Measurements from ENCODE around the gene NOX3.

Gene NOX3

GRCh38 chr6:155351273-155352129 lies 104.1 kb downstream of the NOX3 start:
- no peaks in the 10 kb centered on the region for H3K27me3 ChIP-seq (ENCODE audit: control insufficient read depth, insufficient read depth, low read length)
- no peak overlapping the region for H3K4me3 ChIP-seq (ENCODE audit: low read length)
- H3K36me3 ChIP-seq (ENCODE audit: control insufficient read depth, low read depth, low read length): no peaks in the 10 kb centered on the region

DNA sequence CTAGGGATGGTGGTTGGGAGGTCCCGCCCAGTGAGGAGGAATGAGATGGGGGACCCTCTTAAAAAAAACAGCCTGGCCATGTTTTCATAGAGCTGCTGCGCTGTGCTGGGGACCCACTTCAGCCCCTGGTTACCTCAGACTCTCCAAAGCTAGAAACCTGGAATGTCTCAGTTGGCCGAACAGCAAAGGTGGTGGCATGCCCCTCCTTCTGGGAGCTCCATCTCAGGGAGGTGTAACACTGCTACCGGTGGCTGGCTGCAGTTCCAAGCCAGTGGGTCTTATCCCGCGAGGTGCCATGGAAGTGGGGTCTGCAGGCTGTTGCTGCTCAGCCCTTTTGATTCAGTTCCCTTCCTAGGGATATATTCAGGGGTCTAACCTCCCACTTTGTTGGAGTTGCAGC lies 105.7 kb downstream of the NOX3 start:
- Histone ChIP-seq H3K27ac (ENCODE audit: low read length) (no peak overlapping the region), H3K36me3 (ENCODE audit: control insufficient read depth, low read depth, low read length) (no peaks in the 10 kb centered on the region), H3K4me3 (ENCODE audit: low read length) (no peak overlapping the region), H3K27me3 (ENCODE audit: control insufficient read depth, insufficient read depth, low read length) (no peaks in the 10 kb centered on the region), H3K4me1 (ENCODE audit: control insufficient read depth, low read depth, low read length) (no peaks in the 10 kb centered on the region), H3K9ac (ENCODE audit: low read length) (no peak overlapping the region), H3K9me3 (ENCODE audit: control insufficient read depth, low read depth, low read length) (peaks cover 5% of the 10 kb centered on the region)

More at GRCh38 chr6:155351273-155352129, 104.1 kb downstream of the NOX3 start:
- Histone ChIP-seq H3K27ac (ENCODE audit: low read length) (no peak overlapping the region), H3K9ac (ENCODE audit: low read length) (no peak overlapping the region), H3K4me1 (ENCODE audit: control insufficient read depth, low read depth, low read length) (no peaks in the 10 kb centered on the region), H3K9me3 (ENCODE audit: control insufficient read depth, low read depth, low read length) (peaks cover 5% of the 10 kb centered on the region)

DNA sequence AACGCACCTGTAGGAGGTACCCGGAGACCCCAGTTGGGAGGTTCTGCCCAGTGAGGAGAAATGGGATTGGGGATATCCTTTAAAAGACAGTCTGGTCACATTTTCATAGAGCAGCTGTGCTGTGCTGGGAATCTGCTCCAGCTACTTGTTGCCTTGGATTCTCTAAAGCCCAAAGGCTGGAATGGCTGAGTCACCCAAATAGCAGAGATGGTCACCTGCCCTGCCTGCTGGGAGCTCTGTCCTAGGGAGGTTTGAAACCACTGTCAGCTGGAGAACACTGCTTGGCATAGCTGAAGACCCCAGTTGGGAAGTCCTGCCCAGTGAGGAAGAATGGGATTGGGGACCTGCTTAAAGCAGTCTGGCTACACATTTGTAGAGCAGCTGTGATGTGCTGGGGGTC lies 106.5 kb downstream of the NOX3 start:
- Histone ChIP-seq H3K9ac (ENCODE audit: low read length) (no peak overlapping the region), H3K4me3 (ENCODE audit: low read length) (no peak overlapping the region), H3K27ac (ENCODE audit: low read length) (no peak overlapping the region), H3K9me3 (ENCODE audit: control insufficient read depth, low read depth, low read length) (no peaks in the 10 kb centered on the region), H3K27me3 (ENCODE audit: control insufficient read depth, insufficient read depth, low read length) (no peaks in the 10 kb centered on the region), H3K36me3 (ENCODE audit: control insufficient read depth, low read depth, low read length) (no peaks in the 10 kb centered on the region), H3K4me1 (ENCODE audit: control insufficient read depth, low read depth, low read length) (no peaks in the 10 kb centered on the region)

DNA sequence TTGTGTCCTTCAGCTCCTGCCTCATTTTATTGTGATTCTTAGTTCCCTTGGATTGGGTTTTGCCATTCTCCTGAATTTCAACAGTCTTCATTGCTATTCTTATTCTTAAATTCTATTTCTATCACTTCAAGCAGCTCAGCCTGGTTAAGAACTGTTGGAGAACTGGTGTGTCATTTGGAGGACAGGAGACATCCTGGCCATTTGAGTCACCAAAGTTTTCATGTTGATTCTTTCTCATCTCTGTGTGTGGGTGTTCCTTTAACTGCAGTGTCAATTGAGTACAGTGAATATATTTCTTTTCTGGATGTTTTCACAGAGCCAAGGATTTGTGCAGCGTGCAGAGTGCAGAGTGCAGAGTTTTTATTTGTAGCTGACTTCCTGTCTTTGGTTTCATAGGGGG lies 107.8 kb downstream of the NOX3 start:
- Histone ChIP-seq H3K27ac (ENCODE audit: low read length) (no peak overlapping the region), H3K9ac (ENCODE audit: low read length) (no peak overlapping the region), H3K36me3 (ENCODE audit: control insufficient read depth, low read depth, low read length) (no peaks in the 10 kb centered on the region), H3K27me3 (ENCODE audit: control insufficient read depth, insufficient read depth, low read length) (no peaks in the 10 kb centered on the region), H3K4me1 (ENCODE audit: control insufficient read depth, low read depth, low read length) (no peaks in the 10 kb centered on the region), H3K9me3 (ENCODE audit: control insufficient read depth, low read depth, low read length) (no peaks in the 10 kb centered on the region), H3K4me3 (ENCODE audit: low read length) (no peak overlapping the region)

DNA sequence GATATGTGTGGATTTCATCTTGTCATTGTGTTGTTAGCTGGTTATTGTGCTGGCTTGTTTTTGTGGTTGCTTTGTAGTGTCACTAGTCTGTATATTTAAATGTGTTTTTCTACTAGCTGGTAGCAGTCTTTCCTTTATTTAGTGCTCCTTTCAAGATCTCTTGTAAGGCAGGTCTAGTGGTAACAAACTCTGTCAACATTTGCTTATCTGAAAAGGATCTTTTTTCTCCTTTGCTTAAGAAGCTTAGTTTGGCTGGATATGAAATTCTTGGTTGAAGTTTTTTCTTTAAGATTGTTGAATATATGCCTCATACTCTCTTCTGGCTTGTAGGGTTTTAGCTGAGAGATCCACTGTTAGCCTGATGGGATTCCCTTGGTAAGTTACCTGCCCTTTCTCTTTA lies 108.7 kb downstream of the NOX3 start:
- Histone ChIP-seq H3K27me3 (ENCODE audit: control insufficient read depth, insufficient read depth, low read length) (no peaks in the 10 kb centered on the region), H3K36me3 (ENCODE audit: control insufficient read depth, low read depth, low read length) (no peaks in the 10 kb centered on the region), H3K9ac (ENCODE audit: low read length) (no peak overlapping the region), H3K27ac (ENCODE audit: low read length) (no peak overlapping the region), H3K4me1 (ENCODE audit: control insufficient read depth, low read depth, low read length) (no peaks in the 10 kb centered on the region), H3K4me3 (ENCODE audit: low read length) (no peak overlapping the region), H3K9me3 (ENCODE audit: control insufficient read depth, low read depth, low read length) (no peaks in the 10 kb centered on the region)
